ENCODE measurements around the gene MREG.

MREG gene

DNA sequence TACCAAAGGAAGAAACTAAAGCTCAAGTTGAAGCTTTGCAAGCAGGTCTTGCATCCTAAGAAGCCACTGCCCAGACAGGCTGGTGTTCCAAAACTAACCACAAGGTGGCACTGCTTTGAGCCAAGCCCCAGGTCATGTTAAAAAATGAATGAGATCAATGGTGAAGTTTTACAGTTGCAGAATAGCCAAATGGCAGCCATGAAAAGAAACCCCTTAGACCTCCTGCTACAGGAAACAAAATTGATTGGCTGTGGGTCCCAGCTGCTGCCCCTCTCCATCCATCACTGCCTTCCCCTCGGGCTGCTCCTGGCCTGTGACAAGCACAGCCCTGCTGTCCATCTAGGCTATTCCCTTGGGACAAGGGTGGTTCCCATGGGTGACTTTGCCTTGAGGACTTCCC, 20.7 kb upstream of the MREG start:
- no peaks in the 10 kb centered on the region for H3K9me3 Mint-ChIP-seq
- no peaks in the 10 kb centered on the region for H3K27me3 Mint-ChIP-seq
- no peak overlapping the region for H3K27ac Mint-ChIP-seq
- peaks cover 0 to 3% of the 10 kb centered on the region in 2 donors for H3K4me1 Mint-ChIP-seq (ENCODE audit: low read depth in 2 of 2)
- peak; percentile 84 for ATAC-seq (replicated peaks)
- H3K4me3 Mint-ChIP-seq = no peak overlapping the region
- peak; percentile 74 to 83 (median 75) for DNase-seq
- H3K36me3 Mint-ChIP-seq (ENCODE audit: insufficient read depth) = peaks cover 7% of the 10 kb centered on the region

GRCh38 chr2:216033403-216033802, 20.1 kb upstream of the MREG start:
- DNase-seq (no peak), ATAC-seq (replicated peaks) (no peak)
- no peaks in the 10 kb centered on the region for H3K27me3 Mint-ChIP-seq
- H3K9me3 Mint-ChIP-seq = no peaks in the 10 kb centered on the region
- peaks cover 0 to 3% of the 10 kb centered on the region in 2 donors for H3K4me1 Mint-ChIP-seq (ENCODE audit: low read depth in 2 of 2)
- peaks cover 4% of the 10 kb centered on the region for H3K36me3 Mint-ChIP-seq (ENCODE audit: insufficient read depth)
- no peak overlapping the region for H3K27ac Mint-ChIP-seq
- no peak overlapping the region for H3K4me3 Mint-ChIP-seq

DNA sequence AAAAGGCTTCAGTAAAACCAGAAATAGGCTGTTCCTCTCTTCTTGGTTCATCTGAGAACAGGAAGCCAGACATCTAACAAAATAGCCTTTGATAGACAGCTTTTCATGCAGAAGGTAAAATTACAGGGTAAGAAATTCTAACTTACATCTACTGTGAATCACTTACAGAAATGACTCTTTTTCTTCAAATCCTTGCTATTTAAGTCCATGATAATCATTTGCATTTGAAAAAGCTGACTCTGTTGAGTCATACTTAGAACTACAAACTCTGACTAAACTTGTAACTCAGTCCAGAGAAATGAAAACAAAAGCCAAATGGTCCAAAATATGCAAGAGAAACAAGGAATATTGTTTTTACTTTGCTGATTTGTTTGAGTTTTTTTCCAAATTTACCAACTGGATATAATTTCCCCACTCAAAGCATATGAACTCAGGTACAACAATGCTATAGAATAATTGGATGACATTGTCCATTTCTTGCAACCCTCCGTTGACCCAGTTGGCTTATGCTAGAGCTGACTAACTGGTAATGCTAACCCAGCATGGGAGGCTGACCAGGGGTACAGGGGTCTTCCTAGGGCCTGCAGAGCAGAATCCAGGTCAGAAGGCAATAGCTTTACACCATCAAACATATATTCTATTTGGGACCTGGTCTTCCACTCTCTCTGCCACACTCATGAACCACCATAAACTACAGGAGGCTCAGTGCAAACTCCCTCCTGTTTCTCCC, 18.8 kb upstream of the MREG start:
- peaks cover 0 to 3% of the 10 kb centered on the region in 2 donors for H3K4me1 Mint-ChIP-seq (ENCODE audit: low read depth in 2 of 2)
- no peak for DNase-seq
- H3K27me3 Mint-ChIP-seq = no peaks in the 10 kb centered on the region
- no peak for ATAC-seq (replicated peaks)
- peaks cover 4% of the 10 kb centered on the region for H3K36me3 Mint-ChIP-seq (ENCODE audit: insufficient read depth)
- H3K9me3 Mint-ChIP-seq = no peaks in the 10 kb centered on the region
- H3K4me3 Mint-ChIP-seq = no peak overlapping the region
- H3K27ac Mint-ChIP-seq = peak overlapping the region in 1 of 2 donors; percentile 66

- no peaks in the 10 kb centered on the region for H3K9me3 Mint-ChIP-seq
- ATAC-seq (replicated peaks) (no peak), DNase-seq (no peak)
- H3K4me3 Mint-ChIP-seq = no peak overlapping the region
- no peak overlapping the region for H3K27ac Mint-ChIP-seq
- peaks cover 4% of the 10 kb centered on the region for H3K36me3 Mint-ChIP-seq (ENCODE audit: insufficient read depth)
- H3K4me1 Mint-ChIP-seq (ENCODE audit: low read depth in 2 of 2) = peaks cover 0 to 3% of the 10 kb centered on the region in 2 donors
- H3K27me3 Mint-ChIP-seq = no peaks in the 10 kb centered on the region
Observed at GRCh38 chr2:216030216-216030615, 16.9 kb upstream of the MREG start.

DNA sequence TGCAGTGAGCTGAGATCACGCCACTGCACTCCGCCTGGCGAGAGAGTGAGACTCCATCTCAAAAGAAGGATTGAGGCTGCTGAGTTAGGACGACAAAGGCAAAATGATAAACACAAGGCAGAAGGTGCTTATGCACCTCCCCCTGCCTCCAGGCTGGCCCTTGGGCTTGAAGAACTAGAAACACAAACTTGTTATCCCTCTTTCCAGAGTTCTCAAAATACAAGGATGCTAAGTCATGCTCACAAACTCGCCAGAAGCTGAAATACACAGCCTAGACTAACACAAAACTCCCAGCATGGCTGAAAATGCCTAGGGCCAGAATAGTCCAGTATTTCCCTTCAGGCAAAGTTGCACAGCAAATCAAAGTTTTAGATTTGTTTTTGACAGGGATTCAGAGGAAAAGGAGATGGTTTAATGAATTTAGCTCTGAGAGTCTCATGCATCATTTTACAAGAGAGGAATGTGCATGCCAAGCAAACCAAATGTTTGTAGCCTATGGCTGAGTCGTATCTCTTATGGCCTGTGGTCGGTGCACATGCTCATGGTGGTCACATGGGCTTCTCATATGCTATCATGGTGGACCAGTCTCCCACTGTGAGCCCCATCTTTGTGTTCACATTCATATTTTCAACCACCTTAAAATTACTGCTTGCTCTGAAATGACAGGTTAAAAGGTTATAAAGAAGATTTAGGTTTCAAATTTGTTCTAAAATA, 16.2 kb upstream of the MREG start:
- no peaks in the 10 kb centered on the region for H3K9me3 Mint-ChIP-seq
- H3K36me3 Mint-ChIP-seq (ENCODE audit: insufficient read depth) = peaks cover 4% of the 10 kb centered on the region
- H3K27ac Mint-ChIP-seq = no peak overlapping the region
- peaks cover 0 to 3% of the 10 kb centered on the region in 2 donors for H3K4me1 Mint-ChIP-seq (ENCODE audit: low read depth in 2 of 2)
- DNase-seq = no peak
- ATAC-seq (replicated peaks) = no peak
- no peaks in the 10 kb centered on the region for H3K27me3 Mint-ChIP-seq
- H3K4me3 Mint-ChIP-seq = no peak overlapping the region

DNA sequence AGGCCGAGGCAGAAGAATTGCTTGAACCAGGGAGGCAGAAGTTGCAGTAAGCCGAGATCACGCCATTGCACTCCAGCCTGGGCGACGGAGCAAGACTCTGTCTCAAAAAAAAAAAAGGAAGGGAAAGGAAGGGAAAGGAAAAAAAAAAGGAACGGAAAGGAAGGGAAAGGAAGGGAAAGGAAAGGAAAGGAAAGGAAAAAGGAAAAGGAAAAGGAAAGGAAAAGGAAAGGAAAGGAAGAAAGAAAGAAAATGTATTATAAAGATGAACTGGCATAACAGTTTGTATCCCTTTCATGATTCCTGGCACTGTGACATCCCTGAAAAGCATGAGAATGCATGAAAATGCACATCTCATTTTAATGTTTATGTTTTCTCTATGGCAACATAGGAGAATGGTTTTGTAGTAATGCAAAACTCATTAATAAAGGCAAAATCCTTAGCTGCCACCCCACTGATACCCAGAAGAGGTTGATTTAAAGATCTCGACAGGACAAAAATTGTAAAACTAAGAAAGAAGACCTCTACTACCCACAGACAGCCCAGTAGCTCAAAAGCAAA, 11.5 kb upstream of the MREG start:
- H3K4me1 Mint-ChIP-seq (ENCODE audit: low read depth in 2 of 2) = no peaks in the 10 kb centered on the region
- H3K36me3 Mint-ChIP-seq (ENCODE audit: insufficient read depth) = peaks cover 4% of the 10 kb centered on the region
- peak overlapping the region in 1 of 2 donors; percentile 60 for H3K27ac Mint-ChIP-seq

DNA sequence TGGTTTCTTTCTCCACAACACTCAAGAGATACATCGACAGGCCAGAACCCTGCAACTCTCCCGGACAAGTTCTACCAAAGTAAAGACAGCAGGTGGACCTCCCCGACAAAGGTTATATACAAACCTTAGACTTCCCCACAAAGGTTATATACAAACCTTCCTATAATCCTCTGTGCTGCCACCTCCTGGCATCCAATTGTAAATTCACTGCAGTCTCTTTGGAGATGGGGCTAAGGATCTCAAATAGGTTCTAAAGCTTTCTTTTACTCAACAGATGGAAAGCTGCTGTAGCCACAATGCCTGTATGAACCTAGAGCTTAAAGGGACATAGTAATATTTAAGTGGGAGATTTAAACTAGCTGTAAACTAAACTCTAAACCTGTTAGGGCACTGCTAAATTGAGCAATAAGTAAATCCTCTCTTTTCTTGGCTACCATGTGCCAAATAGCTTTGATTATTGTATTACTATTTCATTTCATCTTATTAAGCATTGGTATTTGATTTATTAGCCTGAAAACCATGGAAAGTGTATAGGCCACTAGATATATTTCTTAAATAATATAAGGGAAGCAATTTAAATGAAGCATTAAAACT, 9.8 kb upstream of the MREG start:
- Mint-ChIP-seq H3K4me3 (no peak overlapping the region), H3K27me3 (no peaks in the 10 kb centered on the region), H3K4me1 (ENCODE audit: low read depth in 2 of 2) (no peaks in the 10 kb centered on the region), H3K36me3 (ENCODE audit: insufficient read depth) (no peaks in the 10 kb centered on the region), H3K9me3 (no peaks in the 10 kb centered on the region), H3K27ac (no peak overlapping the region)
- ATAC-seq (replicated peaks) = peak; percentile 87
- DNase-seq = peak; percentile 35 to 40 (median 38)

More for the DNA sequence above, 11.5 kb upstream of the MREG start:
- Mint-ChIP-seq H3K4me3 (no peak overlapping the region), H3K9me3 (no peaks in the 10 kb centered on the region), H3K27me3 (no peaks in the 10 kb centered on the region)
- ATAC-seq (replicated peaks) = no peak
- no peak for DNase-seq

GRCh38 chr2:216021768-216022565, 8.6 kb upstream of the MREG start:
- H3K4me1 Mint-ChIP-seq (ENCODE audit: low read depth in 2 of 2) = peaks cover 5 to 7% of the 10 kb centered on the region in 2 donors

GRCh38 chr2:216018709-216019108, 5.4 kb upstream of the MREG start:
- H3K36me3 Mint-ChIP-seq (ENCODE audit: insufficient read depth) = peaks cover 2% of the 10 kb centered on the region
- DNase-seq (no peak), ATAC-seq (replicated peaks) (no peak)
- H3K9me3 Mint-ChIP-seq = no peaks in the 10 kb centered on the region
- no peak overlapping the region for H3K4me3 Mint-ChIP-seq
- H3K4me1 Mint-ChIP-seq (ENCODE audit: low read depth in 2 of 2) = peaks cover 25 to 34% of the 10 kb centered on the region in 2 donors
- no peaks in the 10 kb centered on the region for H3K27me3 Mint-ChIP-seq
- H3K27ac Mint-ChIP-seq = no peak overlapping the region

More at GRCh38 chr2:216021768-216022565, 8.6 kb upstream of the MREG start:
- ATAC-seq (replicated peaks) (no peak), DNase-seq (no peak)
- Mint-ChIP-seq H3K27me3 (no peaks in the 10 kb centered on the region), H3K36me3 (ENCODE audit: insufficient read depth) (no peaks in the 10 kb centered on the region), H3K9me3 (no peaks in the 10 kb centered on the region), H3K4me3 (no peak overlapping the region), H3K27ac (no peak overlapping the region)

DNA sequence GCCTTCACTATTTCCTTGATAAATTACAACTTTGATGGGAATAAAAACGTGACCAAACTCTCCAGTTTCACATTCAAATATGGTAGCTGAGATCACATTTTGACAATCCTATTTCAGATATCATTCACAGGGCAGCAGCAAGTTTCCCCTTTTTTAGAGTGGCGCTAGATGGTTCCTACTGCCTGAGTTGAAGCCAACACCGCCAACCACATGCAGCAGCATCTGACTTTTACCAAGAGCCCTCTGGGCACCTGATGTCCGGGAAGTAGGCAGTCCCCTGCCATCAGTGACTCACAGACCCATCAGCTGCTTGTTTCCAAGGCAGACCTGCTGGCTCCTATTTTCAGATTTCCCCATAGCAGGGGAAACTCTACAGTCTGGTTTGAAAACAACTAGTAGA, 4.0 kb upstream of the MREG start:
- peaks cover 2% of the 10 kb centered on the region for H3K36me3 Mint-ChIP-seq (ENCODE audit: insufficient read depth)
- no peak for ATAC-seq (replicated peaks)
- no peaks in the 10 kb centered on the region for H3K9me3 Mint-ChIP-seq
- DNase-seq = no peak
- H3K4me3 Mint-ChIP-seq = peak overlapping the region; percentile 46 to 51
- H3K27ac Mint-ChIP-seq = peak overlapping the region; percentile 83 to 95
- no peaks in the 10 kb centered on the region for H3K27me3 Mint-ChIP-seq
- peaks cover 33 to 41% of the 10 kb centered on the region in 2 donors for H3K4me1 Mint-ChIP-seq (ENCODE audit: low read depth in 2 of 2)

DNA sequence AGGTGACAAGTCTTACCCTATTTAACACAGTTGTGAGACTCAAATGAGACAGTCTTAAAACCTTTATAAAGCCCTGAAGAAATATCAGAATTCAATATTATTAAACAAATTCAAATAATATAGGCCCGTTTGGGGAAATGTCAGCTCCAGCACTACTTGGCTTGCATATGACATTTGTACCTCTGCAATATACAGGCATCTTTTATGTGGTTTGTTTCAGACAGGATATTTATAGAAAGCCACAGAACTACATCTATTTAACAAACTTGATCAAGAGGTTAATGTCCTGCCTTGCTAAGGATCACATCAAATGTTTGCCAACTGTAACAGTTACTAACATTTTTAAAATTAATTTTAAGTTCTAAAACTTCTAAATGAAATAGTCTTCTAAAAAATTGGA, 3.2 kb upstream of the MREG start:
- peak; percentile 16 for ATAC-seq (replicated peaks)
- Mint-ChIP-seq H3K27me3 (no peaks in the 10 kb centered on the region), H3K4me3 (peak overlapping the region; percentile 28 to 46), H3K9me3 (no peaks in the 10 kb centered on the region), H3K27ac (peak overlapping the region; percentile 83 to 95), H3K36me3 (ENCODE audit: insufficient read depth) (peaks cover 2% of the 10 kb centered on the region), H3K4me1 (ENCODE audit: low read depth in 2 of 2) (peaks cover 38 to 49% of the 10 kb centered on the region in 2 donors)
- DNase-seq = no peak

- Mint-ChIP-seq H3K36me3 (ENCODE audit: insufficient read depth) (peaks cover 2% of the 10 kb centered on the region), H3K27me3 (no peaks in the 10 kb centered on the region), H3K27ac (peak overlapping the region; percentile 83 to 95), H3K4me1 (ENCODE audit: low read depth in 2 of 2) (peaks cover 39 to 51% of the 10 kb centered on the region in 2 donors), H3K4me3 (peak overlapping the region; percentile 28 to 46), H3K9me3 (no peaks in the 10 kb centered on the region)
- ATAC-seq (replicated peaks) (peak; percentile 74), DNase-seq (peak; percentile 41 to 50 (median 43))
Observed at GRCh38 chr2:216015722-216016464, 2.5 kb upstream of the MREG start.

All from effector memory CD8-positive, alpha-beta T cell (primary cell).